ENCODE results near the gene CENPP.

- no peak for TF ChIP-seq SP1 (IDR thresholded peaks at IDR 0.05)
- TF ChIP-seq FOXK2 (IDR thresholded peaks at IDR 0.05): no peak
- TF ChIP-seq ARNT (IDR thresholded peaks at IDR 0.05): no peak
- no peak for TF ChIP-seq TARDBP (IDR thresholded peaks at IDR 0.05)
- TF ChIP-seq L3MBTL2 (conservative IDR thresholded peaks at IDR 0.05): no peak
- TF ChIP-seq FOXA1 (IDR thresholded peaks at IDR 0.05): no peak
- no peak for TF ChIP-seq HDGF (IDR thresholded peaks at IDR 0.05; ENCODE audit: borderline replicate concordance)
- TF ChIP-seq FOXM1 (IDR thresholded peaks at IDR 0.05; ENCODE audit: borderline replicate concordance): no peak
Measured at GRCh38 chr9:92645041-92645440, 319.3 kb downstream of the CENPP start.
